PC-3 (cell line): ENCODE results near the gene PCDHA6. TPM values are rescaled to one million over a fixed set of nuclear protein-coding genes. Genes with fewer than 3 reads are reported as not detected.
A peak's percentile ranks its signal among the peaks of the same experiment; 100 is the strongest.

Experiments
- ATAC-seq: fragments of 200-7000 bp; cut with Tn5 transposase; 2 replicates; pipeline ENCODE4 v1.9.1; 2020; ENCODE audit warnings: mild to moderate bottlenecking, moderate library complexity
- BruUV-seq: library from RNA; stranded (reverse); fragments of 400-500 nt; replicated peaks from 2 replicates; lab custom pipeline; 2021; lab: Mats Ljungman, UMichigan
- CTCF ChIA-PET: fragments of 300-600 bp; sonication (Branson Sonifier 250); formaldehyde crosslinking; loops from one replicate; lab custom pipeline; 2022; ENCODE audit warnings: antibody characterized with exemption; lab: Charles Lee
- POLR2A ChIA-PET: fragments of 300-600 bp; sonication (Branson Sonifier 250); formaldehyde crosslinking; loops from one replicate; lab custom pipeline; 2022; ENCODE audit warnings: antibody characterized with exemption; ENCODE audit not compliant: unreplicated experiment; lab: Charles Lee
- DNase-seq: peaks from one replicate; pipeline ENCODE4 v3.0.0-alpha.2; 2015
- H2AFZ ChIP-seq: fragments of 300-600 bp; sonication (generic); 2 replicates; pipeline ENCODE4 v1.6.0; 2016; ENCODE audit warnings: antibody characterized with exemption, low read length
- H3F3A ChIP-seq: fragments of 300-600 bp; sonication (generic); one replicate; pipeline ENCODE4 v1.6.0; 2017; ENCODE audit warnings: antibody characterized with exemption, low read length, control low read depth, mild to moderate bottlenecking; ENCODE audit not compliant: unreplicated experiment
- H3K27ac ChIP-seq: fragments of 300-600 bp; sonication (generic); 2 replicates; pipeline ENCODE4 v1.5.1; 2016; ENCODE audit warnings: mild to moderate bottlenecking, low read length
- H3K27me3 ChIP-seq: fragments of 300-600 bp; sonication (generic); 2 replicates; pipeline ENCODE4 v1.6.1; 2016; ENCODE audit warnings: low read length, mixed read lengths
- H3K36me3 ChIP-seq: fragments of 300-600 bp; sonication (generic); 2 replicates; pipeline ENCODE4 v1.6.1; 2016; ENCODE audit warnings: low read depth, mixed run types, low read length, mixed read lengths
- H3K4me1 ChIP-seq: fragments of 300-600 bp; sonication (generic); 2 replicates; pipeline ENCODE4 v1.5.1; 2016; ENCODE audit warnings: low read length; ENCODE audit not compliant: insufficient read depth
- H3K4me2 ChIP-seq: fragments of 300-600 bp; sonication (generic); 2 replicates; pipeline ENCODE4 v1.6.0; 2016; ENCODE audit warnings: low read length
- H3K4me3 ChIP-seq: fragments of 300-600 bp; sonication (generic); 2 replicates; pipeline ENCODE4 v1.5.1; 2016; ENCODE audit warnings: mild to moderate bottlenecking, low read length, mixed read lengths
- H3K79me2 ChIP-seq: fragments of 300-600 bp; sonication (generic); 2 replicates; pipeline ENCODE4 v1.6.1; 2017; ENCODE audit warnings: low read length, mixed read lengths
- H3K9ac ChIP-seq: fragments of 300-600 bp; sonication (generic); 2 replicates; pipeline ENCODE4 v1.6.0; 2016; ENCODE audit warnings: mild to moderate bottlenecking, low read length
- H3K9me2 ChIP-seq: fragments of 300-600 bp; sonication (generic); replicated peaks from 2 replicates; pipeline ENCODE4 v1.6.1; 2016; ENCODE audit warnings: mixed run types, low read length, mixed read lengths
- H3K9me3 ChIP-seq: fragments of 300-600 bp; sonication (generic); 2 replicates; pipeline ENCODE4 v1.6.1; 2016; ENCODE audit warnings: low read length, mixed read lengths
- H4K20me1 ChIP-seq: fragments of 300-600 bp; sonication (generic); 2 replicates; pipeline ENCODE4 v1.6.1; 2016; ENCODE audit warnings: low read length, mixed read lengths
- CTCF ChIP-seq: fragments of 300-600 bp; sonication (generic); conservative IDR thresholded peaks from 2 replicates; pipeline ENCODE4 v1.5.1; 2017; ENCODE audit warnings: antibody characterized with exemption, low read depth, mild to moderate bottlenecking, low read length
- EZH2 ChIP-seq: fragments of 300-600 bp; sonication (generic); IDR thresholded peaks from one replicate; pipeline ENCODE4 v1.6.1; 2017; ENCODE audit warnings: antibody characterized with exemption, mild to moderate bottlenecking, low read length; ENCODE audit not compliant: unreplicated experiment
- EZH2phosphoT487 ChIP-seq: fragments of 300-600 bp; sonication (generic); IDR thresholded peaks from 2 replicates; pipeline ENCODE4 v1.6.1; 2018; ENCODE audit warnings: mild to moderate bottlenecking, antibody characterized with exemption, low read length, borderline replicate concordance
- intact Hi-C: fragments of 100-400 bp; cut with micrococcal nuclease; formaldehyde crosslinking; loops from 2 replicates; pipeline ENCODE4 v1.9.0; 2023
- total RNA-seq: library from RNA; depleted of rRNA; stranded (reverse); fragments of >200 nt; gene quantifications from 2 replicates; pipeline ENCODE4 v1.2.3, GENCODE V29; 2014

PCDHA6 gene
- total RNA-seq, 1 experiment from 2014 or later, result 0.22 TPM

DNA sequence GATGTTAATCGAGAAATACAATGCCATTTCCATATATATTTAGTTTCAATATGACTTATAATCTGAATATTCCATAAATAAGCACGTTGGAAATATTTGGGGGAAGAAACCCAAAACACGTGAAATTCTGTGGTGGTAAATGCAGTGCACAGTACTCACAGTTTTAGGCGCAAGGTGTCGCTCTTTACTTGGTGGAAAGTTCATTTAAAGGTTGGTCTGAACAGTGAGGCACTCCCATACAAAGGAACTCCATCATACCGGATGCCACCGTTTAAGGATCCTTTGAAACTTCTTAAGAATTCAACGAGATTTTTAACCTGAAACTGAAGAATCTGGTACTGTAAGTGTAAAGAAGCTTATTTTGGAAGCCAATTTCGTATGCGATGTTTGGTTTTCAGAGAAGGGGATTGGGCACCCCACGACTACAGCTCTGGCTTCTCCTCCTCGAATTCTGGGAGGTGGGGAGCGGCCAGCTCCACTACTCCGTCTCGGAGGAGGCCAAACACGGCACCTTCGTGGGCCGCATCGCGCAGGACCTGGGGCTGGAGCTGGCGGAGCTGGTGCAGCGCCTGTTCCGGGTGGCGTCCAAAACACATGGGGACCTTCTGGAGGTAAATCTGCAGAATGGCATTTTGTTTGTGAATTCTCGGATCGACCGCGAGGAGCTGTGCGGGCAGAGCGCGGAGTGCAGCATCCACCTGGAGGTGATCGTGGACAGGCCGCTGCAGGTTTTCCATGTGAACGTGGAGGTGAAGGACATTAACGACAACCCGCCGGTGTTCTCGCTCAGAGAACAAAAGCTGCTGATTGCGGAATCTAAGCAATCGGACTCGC is 41.2 kb downstream of the PCDHA6 start, which contains the start of gene PCDHA11:
Gene PCDHA11 (plus strand): TSS at position 237 of the 834 bp plus-strand sequence. CDS start 147 bp downstream, at position 384.
- no TSS peak for BruUV-seq
- H3K9me2 ChIP-seq, result no peaks in the 10 kb centered on the region
- H3K4me2 ChIP-seq, result no peak within 1 kb of the TSS
- no peak within 1 kb of the TSS for H3K9ac ChIP-seq
- no peaks in the 10 kb centered on the region for H3K27me3 ChIP-seq
- no peaks in the 10 kb centered on the region for H3F3A ChIP-seq
- no peak within 1 kb of the TSS for H3K4me3 ChIP-seq
- H3K36me3 ChIP-seq, result no peaks in the 10 kb centered on the region; the same call in 1 of the 2 replicates
- intact Hi-C loops, result no loop called here
- H3K9me3 ChIP-seq, result no peaks in the 10 kb centered on the region
- no peaks in the 10 kb centered on the region for H4K20me1 ChIP-seq
- ChIA-PET CTCF (no interaction called here), POLR2A (no interaction called here)
- no peak within 1 kb of the TSS for H3K27ac ChIP-seq
- H3K79me2 ChIP-seq, result no peaks in the 10 kb centered on the region
- H3K4me1 ChIP-seq, result peaks cover 4% of the 10 kb centered on the region; the same call in 1 of the 2 replicates
- TF ChIP-seq EZH2phosphoT487 (no peak), CTCF (0 out of 2 replicates have a peak, but pooled peaks have one; percentile 25), EZH2 (no peak)
- H2AFZ ChIP-seq, result no peak within 1 kb of the TSS
- no peak for DNase-seq
- ATAC-seq, result no peak

GRCh38 chr5:140869555-140869886 is 41.8 kb downstream of the PCDHA6 start:
- no peaks in the 10 kb centered on the region for H4K20me1 ChIP-seq
- TF ChIP-seq CTCF, result no peak; the same call in 1 of the 2 replicates
- TF ChIP-seq EZH2, result no peak
- TF ChIP-seq EZH2phosphoT487, result no peak
- no TSS peak for BruUV-seq
- POLR2A ChIA-PET, result no interaction called here
- H3K9me3 ChIP-seq, result no peaks in the 10 kb centered on the region
- H3K4me3 ChIP-seq, result no peak overlapping the region
- no peak overlapping the region for H3K27ac ChIP-seq
- 0 out of 2 replicates have a peak, but pooled peaks cover 5% of the 10 kb centered on the region for H3K79me2 ChIP-seq
- H3K9me2 ChIP-seq, result no peaks in the 10 kb centered on the region
- H3K36me3 ChIP-seq, result no peaks in the 10 kb centered on the region; the same call in 1 of the 2 replicates
- no peak overlapping the region for H3K9ac ChIP-seq
- peaks cover 10% of the 10 kb centered on the region; the same call in 1 of the 2 replicates for H3K4me1 ChIP-seq
- DNase-seq, result no peak
- H2AFZ ChIP-seq, result no peak overlapping the region
- intact Hi-C loops, result no loop called here
- CTCF ChIA-PET, result no interaction called here
- no peak for ATAC-seq
- H3F3A ChIP-seq, result no peaks in the 10 kb centered on the region
- H3K27me3 ChIP-seq, result no peaks in the 10 kb centered on the region
- H3K4me2 ChIP-seq, result no peak overlapping the region
